Right renal pelvis (tissue), 4 donors: ENCODE measurements around the gene BFSP2. TPM values are rescaled to one million over a fixed set of nuclear protein-coding genes. Genes with fewer than 3 reads are reported as not detected.
A peak's percentile ranks its signal among the peaks of the same experiment; 100 is the strongest.

ENCODE experiments used
- DNase-seq, 4 donors: peaks; one replicate each; pipeline ENCODE4 v3.0.0-alpha.2; 2013; ENCODE audit warnings: low read depth in 4 of 4, low spot score in 3 of 4, missing footprints in 1 of 4
- polyA plus RNA-seq, 4 donors: library from polyadenylated mRNA; unstranded; fragments of 120-200 nt; gene quantifications; one replicate each; pipeline ENCODE4 v1.2.1, GENCODE V29; 2013; ENCODE audit not compliant: insufficient read length in 4 of 4

BFSP2 gene
- polyA plus RNA-seq, 4 donors: 0.10 to 0.33 (median 0.21) TPM; not detected in 1

DNA sequence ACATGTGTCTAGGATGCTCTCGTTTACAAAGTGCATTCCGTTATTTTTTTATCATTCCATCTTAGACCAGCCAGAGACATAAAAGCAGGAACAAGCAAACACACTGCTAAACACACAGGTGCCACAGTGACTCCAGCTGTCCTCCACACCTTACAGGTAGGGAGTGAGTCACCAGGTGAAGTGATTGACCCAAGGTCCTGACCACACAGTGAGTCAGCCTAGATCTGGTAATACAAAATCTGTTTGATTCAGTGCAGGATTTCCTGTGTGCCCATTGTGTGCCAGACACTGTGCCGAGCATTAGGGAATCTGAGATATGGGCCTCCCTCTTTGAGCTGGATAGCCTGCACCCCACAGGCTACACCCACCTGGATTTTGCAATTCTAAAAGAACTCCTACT lies 16.7 kb upstream of the BFSP2 start:
- no peak for DNase-seq

- DNase-seq: no peak
Measured at GRCh38 chr3:133383741-133384140, 16.1 kb upstream of the BFSP2 start.

- DNase-seq: peak; percentile 33 to 61 (median 58)
Measured at GRCh38 chr3:133384331-133385027, 15.4 kb upstream of the BFSP2 start.

DNA sequence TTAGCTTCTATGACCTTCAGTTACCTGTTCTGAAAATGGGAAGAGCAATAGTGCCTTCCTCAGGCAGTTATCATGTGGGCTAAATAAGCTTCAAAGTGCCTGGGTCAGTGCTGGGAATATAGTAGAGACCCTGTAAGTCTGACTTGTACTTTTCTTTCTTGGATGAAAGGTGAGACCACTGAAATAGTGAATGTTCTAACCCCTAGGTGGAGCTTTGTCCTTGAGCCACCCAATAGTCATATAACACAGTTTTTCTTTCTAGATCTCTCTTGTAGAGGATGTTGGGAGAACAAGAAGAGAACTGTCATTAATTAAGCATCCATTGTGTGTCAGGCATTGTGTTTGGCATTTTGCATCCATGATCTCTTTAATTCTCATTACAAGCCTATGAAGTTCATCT lies 13.0 kb upstream of the BFSP2 start:
- DNase-seq: no peak

- DNase-seq: no peak
Measured at GRCh38 chr3:133387341-133387740, 12.5 kb upstream of the BFSP2 start.

- no peak for DNase-seq
Measured at GRCh38 chr3:133388696-133389395, 11.0 kb upstream of the BFSP2 start.

GRCh38 chr3:133390715-133391114 lies 9.1 kb upstream of the BFSP2 start:
- DNase-seq: no peak

GRCh38 chr3:133393204-133393603 lies 6.7 kb upstream of the BFSP2 start:
- no peak for DNase-seq

DNA sequence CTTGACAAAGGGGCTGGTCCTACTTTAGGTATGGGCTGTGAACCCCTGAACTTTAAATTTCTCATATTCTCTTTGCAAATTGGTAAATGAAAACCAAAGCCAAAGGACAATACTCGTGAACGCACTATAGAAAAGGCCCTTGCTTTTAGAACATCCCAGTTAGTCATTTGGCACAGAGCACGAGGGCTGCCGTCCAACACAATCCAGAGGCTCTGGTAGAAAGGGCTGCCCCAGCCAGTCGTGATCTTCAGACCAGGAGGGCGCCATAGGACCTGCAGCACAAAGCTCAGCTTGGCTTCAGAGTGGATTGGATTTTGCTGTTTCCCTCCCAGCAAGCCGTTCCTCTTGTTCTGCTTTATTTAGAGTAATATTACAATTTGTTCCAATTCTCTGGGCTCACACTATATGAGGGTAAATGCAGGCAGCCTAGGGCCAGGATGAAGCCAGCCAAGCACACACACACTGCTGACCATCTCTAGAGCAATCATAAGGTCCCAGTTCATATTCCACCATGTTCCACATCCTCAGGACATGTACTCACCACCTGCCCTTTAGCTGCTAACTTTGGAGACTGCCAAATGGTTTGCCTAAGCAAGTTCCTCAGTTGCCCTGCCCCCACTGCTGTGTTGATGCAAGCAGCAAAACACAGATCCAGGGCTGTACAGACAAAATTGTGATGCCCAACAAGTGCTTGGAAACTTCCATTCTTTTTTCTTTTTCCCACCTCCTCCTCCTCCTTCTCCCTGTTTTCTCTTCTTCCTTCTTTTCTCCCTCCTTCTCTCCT lies 6.0 kb upstream of the BFSP2 start:
- DNase-seq: no peak

- DNase-seq: no peak
Measured at GRCh38 chr3:133394561-133395311, 5.1 kb upstream of the BFSP2 start.

DNA sequence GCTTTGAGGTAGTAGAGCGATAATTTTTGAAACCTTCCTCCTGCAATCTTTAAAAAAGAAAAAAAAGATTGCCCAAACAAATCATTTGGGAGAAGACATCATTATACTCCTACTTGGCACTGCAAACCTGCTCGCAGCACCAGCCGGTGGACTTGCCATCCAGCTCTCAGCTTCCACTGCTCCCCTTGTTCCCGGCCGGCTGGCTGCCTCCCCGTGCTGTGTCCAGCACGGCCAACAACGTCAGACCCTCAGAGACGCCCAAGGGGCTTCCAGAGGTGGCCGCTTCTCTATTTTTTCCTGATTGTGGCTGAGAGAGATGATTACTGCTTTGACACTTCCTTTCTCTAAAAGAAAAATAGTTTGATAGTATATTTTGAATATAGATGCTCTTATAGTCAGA lies 3.0 kb upstream of the BFSP2 start:
- no peak for DNase-seq

GRCh38 chr3:133401374-133402135 lies 1.7 kb downstream of the BFSP2 start:
- no peak for DNase-seq

DNA sequence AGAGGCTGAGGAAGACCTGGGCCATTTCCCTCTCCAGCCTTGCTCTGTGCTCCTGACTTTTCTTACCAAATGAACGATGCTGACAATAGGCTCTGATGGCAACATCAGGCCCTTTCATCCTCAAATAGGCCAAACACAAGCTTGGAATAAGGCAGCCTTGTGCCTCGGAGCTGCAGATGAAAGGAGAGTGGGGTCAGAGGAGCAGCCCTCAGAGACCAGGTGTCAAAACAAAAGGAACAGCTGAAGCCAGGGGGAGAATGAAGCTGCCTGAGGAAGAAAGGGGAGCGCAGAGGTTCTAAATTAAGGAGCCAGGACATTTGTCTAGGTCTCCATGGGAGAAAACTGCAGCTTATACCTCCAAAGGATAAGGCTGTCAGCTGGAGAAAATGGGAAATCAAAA lies 5.1 kb downstream of the BFSP2 start:
- DNase-seq: no peak

- no peak for DNase-seq
Measured at GRCh38 chr3:133408366-133408765, 8.5 kb downstream of the BFSP2 start.

DNA sequence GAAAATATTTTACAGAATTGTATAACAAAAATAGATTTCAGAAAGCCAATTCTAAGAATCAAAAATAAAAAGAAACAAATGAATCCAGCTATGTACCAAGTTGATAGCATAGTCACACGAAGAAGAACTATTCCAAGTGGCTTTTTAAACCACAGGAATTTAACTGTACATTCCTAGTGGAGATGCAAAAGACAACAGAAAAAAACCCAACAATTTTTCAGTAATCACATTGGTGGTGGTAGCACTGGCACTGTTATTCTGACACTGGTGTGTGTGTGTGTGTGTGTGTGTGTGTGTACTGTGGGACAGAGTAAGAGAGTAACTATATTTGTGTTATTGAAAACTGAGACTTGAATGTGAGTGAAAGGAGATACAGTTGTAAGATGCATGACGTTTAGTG lies 9.1 kb downstream of the BFSP2 start:
- DNase-seq: no peak

GRCh38 chr3:133410191-133410892 lies 10.5 kb downstream of the BFSP2 start:
- no peak for DNase-seq

DNA sequence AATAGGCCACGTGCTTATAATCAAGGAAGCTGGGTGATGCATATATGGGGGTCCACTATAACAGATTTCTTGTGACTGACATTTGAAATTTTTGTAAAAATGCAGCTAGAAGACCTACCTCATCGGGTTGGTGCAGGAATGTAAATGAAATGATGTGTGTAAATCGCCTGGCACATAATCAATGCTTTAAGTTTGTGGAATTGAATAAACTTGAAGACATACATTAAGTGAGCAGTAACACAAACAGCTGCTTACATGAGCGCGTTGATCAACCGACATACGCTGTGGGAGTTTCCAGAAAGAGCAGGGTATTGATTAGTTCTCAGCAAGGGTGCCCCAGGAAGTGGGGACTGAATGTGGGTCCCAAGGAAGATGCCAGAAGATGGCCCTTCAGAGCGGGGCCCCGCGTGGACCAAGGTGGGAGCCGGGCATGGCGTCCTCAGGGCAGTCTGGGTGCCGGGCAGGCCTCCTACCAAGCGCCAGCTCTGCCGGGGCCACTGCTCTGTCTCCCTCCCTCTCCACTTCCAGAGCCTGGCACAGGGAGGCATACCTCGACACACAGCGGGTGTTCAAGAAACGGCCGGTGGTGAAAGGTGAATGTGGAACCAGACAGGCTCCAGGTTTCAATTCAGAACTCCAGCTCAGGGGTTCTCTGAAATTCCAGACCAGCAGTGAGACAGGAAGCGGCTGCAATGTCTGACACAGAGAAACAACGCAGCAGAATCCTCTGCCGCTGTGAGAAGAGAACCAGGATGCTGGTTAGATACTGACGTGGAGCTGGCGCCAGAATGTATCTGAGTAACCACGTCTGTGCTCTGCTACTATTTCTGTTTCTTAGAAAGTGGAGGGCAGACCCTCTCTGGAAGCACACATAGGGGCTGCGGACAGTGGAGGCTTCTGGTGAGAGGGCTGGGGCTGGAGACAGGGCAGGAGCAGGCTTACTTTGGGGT lies 12.6 kb downstream of the BFSP2 start:
- DNase-seq: no peak
